GM19324 (cell line): ENCODE results near the gene HEBP1.

Source experiments
- ATAC-seq: cut with Tn5 transposase; IDR thresholded peaks from one replicate; pipeline ENCODE4 v1.9.1; 2021; ENCODE audit warnings: mild to moderate bottlenecking, moderate library complexity; ENCODE audit not compliant: unreplicated experiment, low FRiP score

Gene HEBP1

GRCh38 chr12:13024531-13024916, 24.5 kb upstream of the HEBP1 start:
- ATAC-seq = no peak

- ATAC-seq = no peak
Measured at GRCh38 chr12:13023811-13024530, 23.9 kb upstream of the HEBP1 start.

GRCh38 chr12:13022851-13023271, 22.8 kb upstream of the HEBP1 start:
- ATAC-seq = no peak

GRCh38 chr12:13011098-13011497, 11.0 kb upstream of the HEBP1 start:
- no peak for ATAC-seq

DNA sequence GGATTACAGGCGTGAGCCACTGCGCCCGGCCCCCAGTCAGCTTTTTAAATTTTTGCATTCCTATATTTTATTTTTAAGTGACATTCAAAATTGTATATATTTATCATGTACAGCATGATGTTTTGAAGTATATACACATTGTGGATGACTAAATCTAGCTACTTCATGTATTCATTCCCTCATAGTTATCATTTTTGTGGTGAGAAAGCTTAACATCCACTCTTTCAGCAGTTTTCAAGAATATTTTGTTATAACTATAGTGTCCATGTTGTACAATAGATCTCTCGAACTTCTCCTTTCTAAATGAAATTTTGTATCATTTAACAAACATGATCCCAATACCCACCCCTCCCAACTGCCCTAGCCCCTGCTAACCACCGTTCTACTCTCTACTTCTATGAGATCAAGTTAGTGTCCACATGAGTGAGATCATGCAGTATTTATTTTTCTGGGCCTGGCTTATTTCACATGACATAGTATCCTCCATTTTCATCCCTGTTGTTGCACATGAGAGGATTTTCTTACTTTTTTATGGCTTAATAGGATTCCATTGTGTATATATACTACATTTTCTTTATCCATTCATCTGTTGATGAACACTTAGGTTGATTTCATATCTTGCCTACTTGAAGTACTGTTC, 8.8 kb upstream of the HEBP1 start:
- no peak for ATAC-seq

DNA sequence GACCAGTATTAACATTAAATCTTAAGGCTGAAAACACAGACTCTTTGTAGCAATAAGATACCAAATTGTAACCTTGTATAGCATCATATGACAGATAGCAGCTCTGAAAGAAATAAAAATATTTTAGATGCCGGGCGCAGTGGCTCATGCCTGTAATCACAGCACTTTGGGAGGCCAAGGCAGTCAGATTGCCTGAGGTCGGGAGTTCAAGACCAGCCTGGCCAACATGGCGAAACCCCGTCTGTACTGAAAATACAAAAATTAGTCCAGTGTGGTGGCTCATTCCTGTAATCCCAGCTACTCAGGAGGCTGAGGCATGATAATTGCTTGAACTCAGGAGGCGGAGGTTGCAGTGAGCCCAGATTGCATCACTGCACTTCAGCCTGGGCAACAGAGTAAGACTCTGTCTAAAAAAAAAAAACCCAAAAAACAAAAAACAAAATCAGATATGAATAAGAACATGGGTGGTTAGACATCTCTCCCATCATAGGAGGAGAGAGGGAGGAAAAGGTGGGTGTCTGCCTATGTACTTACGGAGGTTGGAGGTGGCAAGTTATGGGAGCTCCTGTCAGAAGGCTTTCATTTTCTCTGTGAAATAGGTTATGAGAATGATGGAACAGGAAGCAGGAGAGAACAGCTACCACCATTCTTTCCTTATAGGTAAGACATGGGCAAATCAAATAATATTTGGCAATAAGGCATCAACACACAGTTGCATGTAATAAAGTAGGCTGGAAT, 7.6 kb upstream of the HEBP1 start:
- no peak for ATAC-seq

DNA sequence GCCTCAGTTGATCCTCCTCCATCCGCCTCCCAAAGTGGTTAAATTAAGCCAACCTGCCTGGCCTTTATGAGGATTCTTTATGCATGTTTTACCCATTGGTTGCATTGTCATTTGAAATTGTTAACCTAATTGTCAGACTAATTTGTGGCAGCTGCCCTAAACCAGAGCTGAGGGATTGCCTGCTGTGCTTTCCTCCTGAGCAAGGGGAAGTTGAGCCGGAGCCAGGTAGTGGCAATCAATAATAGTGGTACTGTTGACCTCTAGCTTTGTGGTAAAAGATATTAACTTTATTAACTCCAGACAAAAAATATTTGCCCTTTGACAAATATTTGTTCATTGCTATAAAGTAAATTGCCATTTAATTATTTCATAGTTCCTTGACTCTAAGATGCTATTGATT, 5.6 kb upstream of the HEBP1 start:
- no peak for ATAC-seq

GRCh38 chr12:13004986-13005385, 4.9 kb upstream of the HEBP1 start:
- no peak for ATAC-seq

DNA sequence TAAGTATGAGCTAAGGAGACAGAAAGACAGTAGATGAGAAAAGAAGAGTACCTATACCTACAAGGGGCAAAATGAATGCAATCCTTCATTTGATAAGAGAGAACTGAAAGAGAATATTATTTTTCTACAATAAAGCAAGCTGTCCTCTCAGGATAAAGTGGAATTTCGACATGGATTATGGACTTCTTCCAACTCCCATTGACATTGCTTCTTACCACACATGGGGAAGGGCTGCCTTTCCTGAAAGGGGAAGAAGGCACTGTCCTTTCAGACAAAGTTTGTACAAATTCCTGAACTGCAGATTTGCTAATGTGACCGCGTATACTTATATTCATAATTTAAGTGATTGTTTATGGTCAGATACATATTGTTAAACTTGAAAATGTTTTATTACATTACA, 4.3 kb upstream of the HEBP1 start:
- no peak for ATAC-seq

DNA sequence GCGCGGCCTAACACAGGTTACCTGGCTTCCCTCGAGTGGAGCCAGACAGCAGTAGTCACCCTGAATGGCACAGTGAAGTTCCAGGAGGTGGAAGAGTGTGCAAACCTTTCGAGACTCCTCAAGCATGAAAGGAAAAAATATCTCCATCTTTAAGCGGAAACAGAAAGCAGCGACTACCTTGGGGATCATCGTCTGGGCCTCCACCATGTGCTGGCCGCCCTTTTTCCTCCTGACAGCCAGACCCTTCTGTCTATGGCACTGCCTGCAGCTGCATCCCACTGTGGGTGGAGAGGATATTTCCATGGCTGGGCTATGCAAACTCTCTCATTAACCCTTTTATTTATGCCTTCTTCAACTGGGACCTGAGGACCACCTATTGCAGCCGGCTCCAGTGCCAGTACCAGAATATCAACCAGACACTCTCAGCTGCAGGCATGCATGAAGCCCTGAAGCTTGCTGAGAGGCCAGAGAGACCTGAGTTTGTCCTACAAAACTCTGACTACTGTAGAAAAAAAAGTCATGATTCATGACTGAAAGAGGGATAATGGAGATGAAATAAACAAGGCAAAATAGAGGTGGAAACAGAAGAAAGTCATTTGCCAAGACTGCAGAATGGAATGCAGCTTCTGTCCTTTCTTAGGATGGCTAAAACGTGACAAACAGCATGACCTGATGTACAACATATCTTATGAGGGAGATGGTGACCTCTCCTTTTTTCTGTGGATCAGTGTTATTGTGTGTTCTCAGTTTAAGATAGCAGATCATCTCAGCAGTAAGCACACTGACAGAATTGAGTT, 2.4 kb upstream of the HEBP1 start:
- ATAC-seq = no peak

GRCh38 chr12:13001775-13002040, 1.6 kb upstream of the HEBP1 start:
- no peak for ATAC-seq

DNA sequence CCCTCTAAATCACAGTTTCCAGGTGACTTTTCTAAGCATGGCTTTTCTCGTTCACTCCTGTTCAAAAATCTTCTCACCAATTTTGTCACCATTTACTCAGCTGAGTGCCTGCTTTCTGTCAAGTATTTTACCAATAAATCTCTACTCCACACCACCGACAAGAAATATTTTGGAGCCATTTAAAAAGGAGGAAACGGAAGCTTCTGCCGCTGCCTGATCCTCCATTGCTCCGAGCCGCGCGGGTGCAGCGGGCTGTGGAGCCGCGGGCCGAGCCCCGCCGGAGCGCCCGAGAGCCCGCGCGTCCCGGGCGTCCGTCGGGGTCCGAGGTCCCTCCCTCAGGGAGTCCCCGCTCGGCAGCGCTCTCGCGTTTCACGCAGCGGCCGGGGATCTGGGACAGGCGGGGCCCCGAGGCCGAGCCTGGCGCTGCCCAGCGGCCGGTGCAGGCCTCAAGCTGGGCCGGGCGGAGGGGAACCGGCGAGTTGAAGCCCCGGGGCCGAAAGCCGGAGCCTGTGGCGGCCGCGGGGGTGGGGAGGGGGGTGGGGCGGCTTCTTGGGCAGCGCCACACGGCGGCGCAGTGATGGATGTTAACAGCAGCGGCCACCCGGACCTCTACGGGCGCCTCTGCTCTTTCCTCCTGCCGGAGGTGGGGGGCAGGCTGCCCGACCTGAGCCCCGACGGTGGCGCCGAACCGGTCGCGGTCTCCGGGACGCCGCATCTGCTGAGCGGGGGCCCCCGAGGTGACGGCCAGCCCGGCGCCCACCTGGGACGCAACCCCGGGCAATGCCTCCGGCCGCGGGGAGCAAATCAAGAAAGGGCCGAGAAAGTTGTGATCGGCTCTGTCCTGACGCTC, 1.1 kb upstream of the HEBP1 start:
- no peak for ATAC-seq

DNA sequence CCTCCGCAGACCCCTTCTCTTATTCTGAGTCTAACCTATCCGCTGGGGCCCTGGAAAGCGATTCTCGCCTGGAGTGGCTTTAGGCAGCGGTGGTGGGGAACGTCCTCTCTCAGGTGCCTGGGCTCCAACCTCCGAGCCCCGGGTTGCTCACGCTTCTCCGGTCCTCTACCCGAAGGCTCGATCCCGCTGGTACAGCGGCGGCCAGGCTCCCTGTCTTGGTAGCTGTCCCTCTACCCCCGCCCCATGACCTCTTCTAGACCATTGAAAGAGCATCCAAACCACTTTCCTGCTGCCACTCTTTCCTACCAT, 505 bp upstream of the HEBP1 start:
- no peak for ATAC-seq

DNA sequence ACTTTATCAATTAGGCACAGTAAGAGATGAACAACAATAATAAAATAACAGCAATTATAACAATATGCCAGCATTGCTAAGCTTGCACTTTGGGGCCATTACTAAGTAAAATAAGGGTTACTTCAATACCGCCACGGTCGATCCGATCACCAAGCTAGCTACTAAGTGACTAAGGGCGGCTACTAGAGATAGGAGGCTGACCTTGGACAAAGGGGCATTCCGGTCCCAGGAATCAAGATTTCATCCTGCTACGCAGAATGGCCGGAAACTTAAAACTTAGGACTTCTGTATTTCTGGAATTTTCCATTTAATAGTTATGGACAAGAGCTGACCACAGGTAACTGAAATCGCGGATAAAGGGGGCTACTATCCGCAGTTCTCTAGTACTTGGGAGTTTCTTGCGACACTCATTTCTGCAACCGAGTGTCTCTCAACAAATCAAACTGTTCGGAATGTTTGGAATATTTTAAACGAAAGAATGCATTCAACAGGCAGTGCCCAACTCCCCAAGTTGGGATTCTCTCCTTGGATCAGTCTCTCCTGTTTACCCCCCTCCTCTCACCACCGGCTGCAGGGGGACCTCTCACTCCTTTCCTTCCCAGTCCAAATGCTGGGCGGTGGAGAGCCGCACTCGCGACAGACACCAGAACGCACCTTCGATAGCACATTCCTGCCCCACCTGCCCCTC, 650 bp downstream of the HEBP1 start:
- no peak for ATAC-seq

GRCh38 chr12:12998248-12998647, 1.8 kb downstream of the HEBP1 start:
- no peak for ATAC-seq

DNA sequence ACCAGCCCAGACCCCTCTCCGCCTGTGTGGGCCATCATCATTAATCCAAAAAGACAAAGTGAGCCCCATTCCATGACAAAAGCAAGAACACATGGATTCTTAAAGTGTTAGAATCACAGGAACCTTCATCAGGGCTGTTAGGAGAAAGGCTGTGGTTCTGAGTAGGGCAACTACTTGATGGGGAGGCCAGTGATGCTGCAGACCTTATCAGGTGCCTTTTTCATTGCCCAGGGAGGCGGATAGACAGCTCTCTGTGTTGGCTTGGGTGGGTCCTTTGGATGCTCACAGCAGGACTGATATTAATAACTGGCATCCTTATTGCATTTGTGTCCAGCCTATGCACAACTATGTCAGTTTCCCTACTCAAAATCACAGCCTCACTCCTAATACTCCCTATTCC, 2.3 kb downstream of the HEBP1 start:
- ATAC-seq = no peak

DNA sequence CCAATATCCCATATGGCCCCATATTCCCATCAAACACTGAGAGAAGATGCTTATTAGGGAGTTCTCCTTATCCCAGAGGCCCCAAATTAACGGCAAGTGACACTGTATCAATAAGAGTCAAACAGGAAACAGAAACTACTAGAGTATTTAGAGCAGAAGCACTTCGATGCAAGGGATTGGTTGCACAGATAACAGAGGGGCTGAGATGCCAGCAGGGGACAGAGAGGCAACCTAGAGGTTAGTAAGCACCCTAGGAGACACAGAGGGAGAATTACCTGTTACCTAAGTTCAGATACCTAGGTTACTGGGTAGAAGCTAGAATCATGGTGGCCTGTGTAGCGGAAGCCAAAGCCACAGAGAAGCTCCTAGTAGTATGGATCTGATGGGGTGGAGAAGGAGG, 2.9 kb downstream of the HEBP1 start:
- ATAC-seq = no peak

DNA sequence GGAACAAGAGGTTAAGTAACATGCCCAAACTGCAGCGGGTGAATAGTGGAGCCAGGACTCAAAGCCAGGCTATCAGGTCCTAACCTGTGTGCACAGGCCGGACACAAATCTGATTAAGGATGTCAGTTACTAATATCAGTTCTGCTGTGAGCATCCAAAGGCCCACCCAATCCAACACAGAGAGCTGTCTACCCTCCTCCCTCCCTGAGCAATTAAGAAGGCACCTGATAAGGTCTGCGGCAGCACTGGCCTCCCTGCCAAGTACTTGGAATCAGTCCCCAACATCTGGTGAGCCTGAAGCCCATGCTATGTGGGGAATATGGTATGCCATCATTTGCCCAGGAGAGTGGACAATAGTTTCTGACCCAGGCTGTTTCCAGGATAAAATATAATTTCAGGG, 3.9 kb downstream of the HEBP1 start:
- ATAC-seq = no peak

- no peak for ATAC-seq
Measured at GRCh38 chr12:12995088-12995487, 5.0 kb downstream of the HEBP1 start.

- no peak for ATAC-seq
Measured at GRCh38 chr12:12993367-12993766, 6.7 kb downstream of the HEBP1 start.
